ENCODE data around the gene GFM1. TPM values are rescaled to one million over a fixed set of nuclear protein-coding genes. Genes with fewer than 3 reads are reported as not detected.

GFM1 gene
- total RNA-seq, 1 donor from 2014 or later: 52.0 TPM

DNA sequence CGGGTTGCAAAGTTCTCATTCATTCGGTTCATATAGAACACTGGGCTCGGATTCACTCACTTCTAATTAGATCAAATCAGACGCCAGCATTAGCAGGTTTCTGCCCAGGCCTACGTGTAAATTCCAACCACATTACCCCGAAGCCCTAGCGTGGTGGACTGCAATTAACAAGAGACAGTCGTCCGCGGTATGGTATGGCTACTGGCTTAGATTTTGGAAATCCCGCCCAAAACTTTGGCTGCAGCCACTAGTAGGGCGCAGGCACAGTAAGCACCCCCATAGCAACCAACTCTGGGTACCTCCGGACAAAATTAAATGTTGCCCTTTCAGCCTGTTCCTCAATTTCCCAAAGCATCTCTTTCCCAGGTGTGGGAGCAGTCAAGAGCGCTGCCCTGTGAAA, 87.2 kb downstream of the GFM1 start:
- no peaks in the 10 kb centered on the region for H4K20me1 ChIP-seq (ENCODE audit: low read depth)
- no peak overlapping the region for H3K27ac ChIP-seq
- H3K9ac ChIP-seq: no peak overlapping the region
- H3K4me2 ChIP-seq: peak overlapping the region; percentile 87
- Mint-ChIP-seq H3K9me3 (peaks cover 7% of the 10 kb centered on the region), H3K27ac (no peak overlapping the region), H3K4me1 (peaks cover 7% of the 10 kb centered on the region), H3K4me3 (peak overlapping the region; percentile 78), H3K27me3 (ENCODE audit: insufficient read depth, low read depth) (peaks cover 17% of the 10 kb centered on the region), H3K36me3 (peaks cover 2% of the 10 kb centered on the region)
- no peaks in the 10 kb centered on the region for H3K36me3 ChIP-seq
- TF ChIP-seq EZH2phosphoT487 (IDR thresholded peaks at IDR 0.05) (no peak), EZH2 (IDR thresholded peaks at IDR 0.05) (no peak)
- TF ChIP-seq, protein P1, sequence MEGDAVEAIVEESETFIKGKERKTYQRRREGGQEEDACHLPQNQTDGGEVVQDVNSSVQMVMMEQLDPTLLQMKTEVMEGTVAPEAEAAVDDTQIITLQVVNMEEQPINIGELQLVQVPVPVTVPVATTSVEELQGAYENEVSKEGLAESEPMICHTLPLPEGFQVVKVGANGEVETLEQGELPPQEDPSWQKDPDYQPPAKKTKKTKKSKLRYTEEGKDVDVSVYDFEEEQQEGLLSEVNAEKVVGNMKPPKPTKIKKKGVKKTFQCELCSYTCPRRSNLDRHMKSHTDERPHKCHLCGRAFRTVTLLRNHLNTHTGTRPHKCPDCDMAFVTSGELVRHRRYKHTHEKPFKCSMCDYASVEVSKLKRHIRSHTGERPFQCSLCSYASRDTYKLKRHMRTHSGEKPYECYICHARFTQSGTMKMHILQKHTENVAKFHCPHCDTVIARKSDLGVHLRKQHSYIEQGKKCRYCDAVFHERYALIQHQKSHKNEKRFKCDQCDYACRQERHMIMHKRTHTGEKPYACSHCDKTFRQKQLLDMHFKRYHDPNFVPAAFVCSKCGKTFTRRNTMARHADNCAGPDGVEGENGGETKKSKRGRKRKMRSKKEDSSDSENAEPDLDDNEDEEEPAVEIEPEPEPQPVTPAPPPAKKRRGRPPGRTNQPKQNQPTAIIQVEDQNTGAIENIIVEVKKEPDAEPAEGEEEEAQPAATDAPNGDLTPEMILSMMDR (IDR thresholded peaks at IDR 0.05): no peak
- no peaks in the 10 kb centered on the region for H3F3A ChIP-seq (ENCODE audit: low read depth)
- H3K79me2 ChIP-seq (ENCODE audit: low read depth): no peaks in the 10 kb centered on the region
- H3K4me3 ChIP-seq: peak overlapping the region; percentile 59
- peaks cover 24% of the 10 kb centered on the region for H3K27me3 ChIP-seq
- H3K9me3 ChIP-seq (ENCODE audit: low read depth): no peaks in the 10 kb centered on the region
- DNase-seq (ENCODE audit: low spot score): peak; percentile 20
- peak overlapping the region; percentile 89 for H2AFZ ChIP-seq (replicated peaks)
- peaks cover 6% of the 10 kb centered on the region for H3K4me1 ChIP-seq

DNA sequence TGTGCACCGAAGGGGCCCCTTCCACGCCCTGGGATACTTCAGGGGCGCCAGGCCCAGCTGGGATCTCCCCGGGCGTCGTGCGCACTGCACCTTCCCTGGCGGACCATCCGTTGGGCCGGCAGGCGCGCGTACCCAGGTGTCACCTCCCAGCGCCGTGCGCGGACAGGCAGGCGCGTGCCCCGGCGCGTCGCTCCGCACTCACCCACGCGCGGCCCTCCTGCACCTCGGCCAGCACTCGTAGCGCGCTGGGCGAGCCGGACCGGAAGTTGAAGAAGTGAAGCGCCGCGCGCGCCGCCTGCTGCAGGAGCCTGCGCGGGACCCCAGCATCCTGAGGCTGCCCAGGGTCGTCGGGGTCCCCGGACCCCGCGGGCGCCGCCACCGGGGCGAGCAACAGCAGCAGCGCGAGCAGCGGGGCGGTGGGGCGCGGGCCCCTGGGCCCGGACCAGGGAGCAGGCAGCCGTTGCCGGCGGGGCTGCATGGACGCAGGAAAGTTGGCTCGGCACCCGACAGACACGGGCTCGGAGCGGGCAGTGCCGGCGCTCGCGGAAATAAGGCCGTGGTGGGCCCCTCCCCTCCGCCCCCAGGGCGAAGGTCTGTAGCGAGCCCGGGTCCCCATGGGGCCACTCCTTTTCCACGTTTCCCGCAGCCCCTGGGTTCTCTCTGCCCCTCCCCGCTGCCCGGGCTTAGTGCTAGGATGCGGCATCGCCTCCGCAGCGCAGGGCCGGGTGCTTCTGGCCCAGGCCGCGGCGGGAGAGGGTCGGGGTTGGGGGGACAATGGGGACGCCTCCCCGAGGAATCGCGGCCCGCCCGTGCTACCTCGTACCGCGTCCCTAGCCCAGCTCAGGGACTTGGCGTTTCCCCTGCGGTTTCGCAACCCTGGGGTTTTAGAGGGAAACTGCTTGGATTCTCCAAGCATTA, 87.9 kb downstream of the GFM1 start, which contains the start of gene RARRES1:
Gene RARRES1, minus strand, starts transcription at position 520 of the 918 bp plus-strand sequence. Its CDS starts 42 bp downstream, at position 478.
- peak within 1 kb of the TSS; percentile 87 for H3K4me2 ChIP-seq
- H3K9me3 ChIP-seq (ENCODE audit: low read depth): no peaks in the 10 kb centered on the region
- Mint-ChIP-seq H3K9me3 (peaks cover 7% of the 10 kb centered on the region), H3K4me1 (peaks cover 7% of the 10 kb centered on the region), H3K27me3 (ENCODE audit: insufficient read depth, low read depth) (peaks cover 17% of the 10 kb centered on the region), H3K27ac (no peak within 1 kb of the TSS), H3K4me3 (peak within 1 kb of the TSS; percentile 78), H3K36me3 (peaks cover 2% of the 10 kb centered on the region)
- no peaks in the 10 kb centered on the region for H3F3A ChIP-seq (ENCODE audit: low read depth)
- no peak within 1 kb of the TSS for H3K27ac ChIP-seq
- H3K27me3 ChIP-seq: peaks cover 24% of the 10 kb centered on the region
- no peaks in the 10 kb centered on the region for H3K36me3 ChIP-seq
- H2AFZ ChIP-seq (replicated peaks): peak within 1 kb of the TSS; percentile 89
- no peaks in the 10 kb centered on the region for H3K79me2 ChIP-seq (ENCODE audit: low read depth)
- DNase-seq (ENCODE audit: low spot score): peak; percentile 81
- H4K20me1 ChIP-seq (ENCODE audit: low read depth): no peaks in the 10 kb centered on the region
- TF ChIP-seq, protein P1 (IDR thresholded peaks at IDR 0.05): peak; percentile 26
- TF ChIP-seq EZH2 (IDR thresholded peaks at IDR 0.05) (peak; percentile 28), EZH2phosphoT487 (IDR thresholded peaks at IDR 0.05) (no peak)
- H3K9ac ChIP-seq: peak within 1 kb of the TSS; percentile 9
- H3K4me1 ChIP-seq: peaks cover 6% of the 10 kb centered on the region
- H3K4me3 ChIP-seq: peak within 1 kb of the TSS; percentile 59

DNA sequence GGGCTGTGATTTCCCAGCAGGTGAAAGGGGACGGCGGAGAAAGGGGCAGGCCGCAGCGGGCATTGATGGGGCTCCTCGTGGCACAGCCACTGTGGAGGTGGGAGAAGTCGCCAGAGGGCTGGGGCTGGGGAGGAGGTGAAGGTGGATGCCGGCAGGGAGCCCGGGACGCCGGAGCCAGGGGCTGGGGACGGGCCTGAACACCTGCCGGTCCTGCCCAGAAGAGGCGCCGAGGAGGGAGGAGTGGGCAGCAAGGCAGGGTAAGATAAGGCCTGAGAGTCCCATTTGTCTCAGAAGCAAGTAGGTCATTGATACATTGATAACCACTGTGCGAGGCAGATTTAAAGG, 88.5 kb downstream of the GFM1 start:
- TF ChIP-seq, protein P1 (IDR thresholded peaks at IDR 0.05): no peak
- no peak for TF ChIP-seq EZH2 (IDR thresholded peaks at IDR 0.05)
- no peak for TF ChIP-seq EZH2phosphoT487 (IDR thresholded peaks at IDR 0.05)
- peaks cover 2% of the 10 kb centered on the region for H3K36me3 Mint-ChIP-seq
- Histone ChIP-seq H2AFZ (replicated peaks) (peak overlapping the region; percentile 89), H3K27ac (no peak overlapping the region), H3F3A (ENCODE audit: low read depth) (no peaks in the 10 kb centered on the region), H3K79me2 (ENCODE audit: low read depth) (no peaks in the 10 kb centered on the region), H4K20me1 (ENCODE audit: low read depth) (no peaks in the 10 kb centered on the region), H3K9me3 (ENCODE audit: low read depth) (no peaks in the 10 kb centered on the region), H3K9ac (peak overlapping the region; percentile 9), H3K27me3 (peaks cover 24% of the 10 kb centered on the region), H3K4me1 (peaks cover 6% of the 10 kb centered on the region), H3K4me2 (peak overlapping the region; percentile 87), H3K36me3 (no peaks in the 10 kb centered on the region), H3K4me3 (peak overlapping the region; percentile 59)
- peaks cover 17% of the 10 kb centered on the region for H3K27me3 Mint-ChIP-seq (ENCODE audit: insufficient read depth, low read depth)
- no peak for DNase-seq (ENCODE audit: low spot score)
- peaks cover 7% of the 10 kb centered on the region for H3K4me1 Mint-ChIP-seq
- peak overlapping the region; percentile 74 for H3K4me3 Mint-ChIP-seq
- H3K9me3 Mint-ChIP-seq: peaks cover 7% of the 10 kb centered on the region
- H3K27ac Mint-ChIP-seq: no peak overlapping the region
